Endometrial microvascular endothelial cells (primary cell): Measurements from ENCODE around the gene TPM3. TPM values are rescaled to one million over a fixed set of nuclear protein-coding genes. Genes with fewer than 3 reads are reported as not detected.
"Not testable (repeated sequence)": the region's sequence is repeated elsewhere in the genome, so short reads cannot be mapped to it uniquely, and the experiment has no call there.

Experiments used
- in situ Hi-C: cut with HindIII; loops from 2 replicates; pipeline ENCODE4 v1.10.0; 2017; ENCODE audit warnings: low sequenced_read_pairs, low pct_unique_long_range_greater_than_20kb; ENCODE audit errors: inconsistent ontology term
- total RNA-seq: library from RNA; depleted of rRNA; stranded (reverse); fragments of >200 nt; gene quantifications from one replicate; pipeline ENCODE4 v1.2.3, GENCODE V29; 2015; ENCODE audit errors: inconsistent ontology term

TPM3 gene
- total RNA-seq, 1 donor from 2014 or later: 973 TPM

GRCh38 chr1:154137888-154138287 is 54.0 kb downstream of the TPM3 start:
- in situ Hi-C loops: no loop called here

- in situ Hi-C loops: no loop called here
Measured at GRCh38 chr1:154133256-154133655, 58.6 kb downstream of the TPM3 start.

- in situ Hi-C loops: no loop called here
Measured at GRCh38 chr1:154129391-154129970, 62.4 kb downstream of the TPM3 start.

GRCh38 chr1:154123205-154123604 is 68.7 kb downstream of the TPM3 start:
- in situ Hi-C loops: not testable (repeated sequence)

- in situ Hi-C loops: no loop called here
Measured at GRCh38 chr1:154117642-154118041, 74.3 kb downstream of the TPM3 start.

DNA sequence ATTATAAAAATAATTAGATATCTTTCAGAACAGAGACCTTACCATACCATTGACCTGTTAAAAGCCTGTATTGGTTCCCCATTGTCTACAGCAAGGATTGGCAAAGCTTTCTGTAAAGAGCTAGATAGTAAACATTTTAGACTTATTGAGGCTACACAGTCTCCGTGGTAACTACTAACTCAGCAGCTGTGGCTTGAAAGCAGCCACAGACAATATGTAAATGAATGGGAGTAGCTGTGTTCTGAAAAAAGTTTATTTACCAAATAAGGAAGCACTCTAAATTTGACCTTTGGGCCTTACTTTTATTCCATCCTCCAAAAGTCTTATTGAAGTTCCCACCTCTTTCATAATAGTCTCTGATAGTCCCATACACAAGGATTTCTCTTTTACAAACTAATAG is 76.7 kb downstream of the TPM3 start:
- in situ Hi-C loops: no loop called here

Other genes with a start within 250 kb of the TPM3 start
- 15.6 TPM for gene DENND4B, start 245.4 kb downstream of the TPM3 start, total RNA-seq
- 17.7 TPM for gene CRTC2, start 233.5 kb downstream of the TPM3 start, total RNA-seq
- 108 TPM for gene SLC39A1, start 228.6 kb downstream of the TPM3 start, total RNA-seq
- 6.0 TPM for gene CREB3L4, start 224.2 kb downstream of the TPM3 start, total RNA-seq
- gene JTB, start 214.4 kb downstream of the TPM3 start, total RNA-seq: 221 TPM
- 39.7 TPM for gene RAB13, start 205.8 kb downstream of the TPM3 start, total RNA-seq
- gene RPS27, start 201.3 kb downstream of the TPM3 start, total RNA-seq: 940 TPM
- gene NUP210L, start 37.0 kb downstream of the TPM3 start, total RNA-seq: not detected
- not detected for gene CFAP141, start 14.2 kb upstream of the TPM3 start, total RNA-seq
- 82.6 TPM for gene UBAP2L, start 28.9 kb upstream of the TPM3 start, total RNA-seq
- 136 TPM for gene HAX1, start 80.5 kb upstream of the TPM3 start, total RNA-seq
- not detected for gene AQP10, start 129.0 kb upstream of the TPM3 start, total RNA-seq
- 41.0 TPM for gene ATP8B2, start 133.4 kb upstream of the TPM3 start, total RNA-seq
- gene IL6R, start 213.2 kb upstream of the TPM3 start, total RNA-seq: 8.5 TPM